Activated naive CD4-positive, alpha-beta T cell treated with anti-CD3 and anti-CD28 coated beads for 36 hours (primary cell): ENCODE measurements around the gene TRPV6. TPM values are rescaled to one million over a fixed set of nuclear protein-coding genes. Genes with fewer than 3 reads are reported as not detected.
A peak's percentile ranks its signal among the peaks of the same experiment; 100 is the strongest.

Source experiments
- CTCF ChIA-PET: fragments of 350-600 bp; sonication (Branson Sonifier 250); formaldehyde crosslinking; loops from one replicate; lab custom pipeline; 2021; ENCODE audit warnings: antibody characterized with exemption; lab: Charles Lee
- DNase-seq: peaks from one replicate; pipeline ENCODE4 v3.0.0-alpha.2; 2020
- H3K27ac Mint-ChIP-seq: one replicate; pipeline ENCODE4 v1.8.0; 2021; ENCODE audit warnings: mild to moderate bottlenecking, mixed read lengths
- H3K27me3 Mint-ChIP-seq: one replicate; pipeline ENCODE4 v1.8.0; 2021; ENCODE audit warnings: low read depth, mixed read lengths
- H3K36me3 Mint-ChIP-seq: one replicate; pipeline ENCODE4 v1.8.0; 2021; ENCODE audit warnings: low read depth, mixed read lengths
- H3K4me1 Mint-ChIP-seq: one replicate; pipeline ENCODE4 v1.8.0; 2021; ENCODE audit warnings: low read depth, mixed read lengths
- H3K4me3 Mint-ChIP-seq: one replicate; pipeline ENCODE4 v1.8.0; 2021; ENCODE audit warnings: mild to moderate bottlenecking, moderate library complexity, mixed read lengths
- H3K9me3 Mint-ChIP-seq: one replicate; pipeline ENCODE4 v1.8.0; 2021; ENCODE audit warnings: mixed read lengths
- intact Hi-C: fragments of 100-400 bp; cut with micrococcal nuclease; formaldehyde crosslinking; loops from one replicate; pipeline ENCODE4 v1.15.1; 2023
- total RNA-seq, 2 experiments: library from RNA; stranded (reverse); gene quantifications; one replicate each; pipeline ENCODE4 v1.2.3, GENCODE V29; 2021

The TRPV6 gene
- total RNA-seq, 2 experiments from 2014 or later = not detected

DNA sequence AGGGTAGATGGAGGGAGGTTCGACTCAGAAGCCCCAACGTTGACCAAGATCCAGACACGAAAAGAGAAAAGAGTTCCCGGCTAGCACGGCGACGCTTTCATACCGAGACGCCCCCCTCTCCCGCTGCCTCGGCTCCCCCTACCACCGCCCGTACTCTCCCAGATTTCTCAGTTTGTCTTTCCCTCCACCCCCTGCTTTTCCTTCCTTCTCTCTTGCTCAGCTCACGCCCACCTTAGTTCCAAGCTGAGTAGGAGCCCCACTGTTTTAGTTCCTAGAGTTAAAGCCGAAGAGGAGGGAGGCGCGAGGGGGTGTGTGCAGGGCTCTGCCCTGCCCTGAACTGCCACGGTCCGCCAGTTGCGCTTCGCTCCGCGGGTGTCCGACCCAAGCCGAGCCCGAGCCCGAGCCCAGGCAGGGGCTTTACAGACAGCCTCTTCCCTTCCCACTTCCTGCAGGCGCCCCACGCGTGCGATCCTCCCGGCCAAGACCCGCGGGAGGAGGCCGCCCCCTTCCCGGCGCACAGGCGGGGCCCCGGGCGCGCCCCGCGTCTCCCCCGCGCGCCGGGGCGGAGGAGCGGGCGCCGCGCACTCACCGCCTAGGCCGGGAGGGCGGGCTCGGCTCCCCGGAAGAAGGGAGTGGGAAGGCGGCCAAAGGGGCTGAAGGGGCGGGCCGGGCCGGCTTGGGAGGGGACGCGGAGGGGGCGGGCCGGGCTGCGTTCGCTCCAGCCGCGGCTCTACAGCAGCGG is 31.0 kb downstream of the TRPV6 start, which contains the start of gene EPHB6:
TSS of gene EPHB6 (plus strand) at position 705 of the 742 bp plus-strand sequence. CDS start 8,152 bp downstream, outside the sequence.
- peak; percentile 67 for DNase-seq
- H3K27me3 Mint-ChIP-seq = no peaks in the 10 kb centered on the region
- intact Hi-C loops = loop anchor here (1.0 to 5.0 kb wide), 11 partner anchors 12 to 877 kb away; partner anchors contain the start of genes CASP2 and LLCFC1
- H3K4me3 Mint-ChIP-seq = peak within 1 kb of the TSS; percentile 91
- CTCF ChIA-PET = interaction anchor here (0.6 to 3.1 kb wide), 13 partner anchors 12 to 550 kb away, joined by 3 to 24 read pairs (median 3); no protein-coding TSS in a partner anchor
- H3K9me3 Mint-ChIP-seq = no peaks in the 10 kb centered on the region
- H3K27ac Mint-ChIP-seq = peak within 1 kb of the TSS; percentile 79
- no peaks in the 10 kb centered on the region for H3K36me3 Mint-ChIP-seq
- peaks cover 34% of the 10 kb centered on the region for H3K4me1 Mint-ChIP-seq

DNA sequence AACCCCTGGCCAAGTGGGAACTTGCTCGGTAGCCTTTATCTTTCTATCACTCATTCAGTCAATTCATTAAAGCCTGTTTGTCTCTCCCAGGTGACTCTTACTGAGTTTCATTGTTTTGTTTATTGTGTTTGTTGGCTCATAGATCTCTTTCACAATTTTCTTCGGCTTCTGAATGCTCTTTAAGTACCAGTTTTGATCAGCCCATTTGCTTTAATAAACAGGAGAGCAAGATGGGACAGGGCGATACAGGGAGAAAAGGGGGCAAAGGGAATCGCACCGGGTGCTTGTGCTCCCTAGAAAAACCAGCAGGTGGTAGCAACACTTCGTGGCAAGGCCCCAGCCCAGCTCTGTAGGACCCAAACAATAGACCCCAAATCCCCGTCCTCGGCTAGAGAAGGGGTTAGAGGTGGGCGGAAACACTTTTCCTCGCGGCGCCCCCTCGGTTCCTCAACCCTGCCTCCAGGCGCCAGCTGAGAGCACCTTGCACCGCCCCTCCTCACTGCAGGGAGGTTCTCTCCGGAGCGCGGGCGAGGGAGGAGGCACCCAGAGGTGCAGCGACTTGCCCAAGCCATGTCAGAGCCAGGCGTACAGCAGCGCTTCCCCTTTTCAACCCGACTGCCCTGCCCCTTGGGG is 31.7 kb downstream of the TRPV6 start:
- Mint-ChIP-seq H3K36me3 (no peaks in the 10 kb centered on the region), H3K27ac (peak overlapping the region; percentile 79), H3K27me3 (no peaks in the 10 kb centered on the region), H3K4me3 (peak overlapping the region; percentile 91), H3K9me3 (no peaks in the 10 kb centered on the region), H3K4me1 (peaks cover 31% of the 10 kb centered on the region)
- intact Hi-C loops = loop anchor here (1.0 to 5.0 kb wide), 11 partner anchors 12 to 877 kb away; partner anchors contain the start of genes CASP2 and LLCFC1
- CTCF ChIA-PET = interaction anchor here (0.6 to 3.1 kb wide), 8 partner anchors 13 to 335 kb away, joined by 3 to 24 read pairs (median 3); no protein-coding TSS in a partner anchor
- DNase-seq = peak; percentile 74

DNA sequence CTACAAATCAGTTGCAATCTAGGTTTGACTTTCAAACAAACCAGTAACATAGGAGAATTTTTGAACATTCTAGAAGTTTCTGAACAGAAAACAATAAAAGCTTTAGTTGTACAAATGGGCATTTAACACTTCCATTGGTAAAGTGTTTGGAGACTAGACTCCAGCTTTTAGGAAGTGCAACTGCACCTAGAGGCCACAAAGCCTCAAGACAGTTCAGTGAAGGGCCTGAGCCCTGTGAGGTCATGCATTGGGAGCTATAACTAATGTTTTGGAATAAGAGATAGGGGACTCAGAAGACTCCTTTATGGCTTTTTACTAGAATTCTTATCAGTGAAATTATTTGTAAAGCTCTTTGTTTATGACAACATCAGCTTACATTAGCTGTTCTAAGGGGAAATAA is 33.6 kb downstream of the TRPV6 start:
- no peak for DNase-seq
- Mint-ChIP-seq H3K9me3 (no peaks in the 10 kb centered on the region), H3K27me3 (no peaks in the 10 kb centered on the region), H3K4me1 (peaks cover 25% of the 10 kb centered on the region), H3K4me3 (no peak overlapping the region), H3K27ac (no peak overlapping the region), H3K36me3 (no peaks in the 10 kb centered on the region)
- intact Hi-C loops = loop anchor here (5.0 kb wide), 3 partner anchors 525 to 875 kb away; no protein-coding TSS in a partner anchor
- CTCF ChIA-PET = interaction anchor here (0.8 to 2.3 kb wide), 11 partner anchors 9 to 364 kb away, joined by 3 to 10 read pairs (median 5); no protein-coding TSS in a partner anchor

DNA sequence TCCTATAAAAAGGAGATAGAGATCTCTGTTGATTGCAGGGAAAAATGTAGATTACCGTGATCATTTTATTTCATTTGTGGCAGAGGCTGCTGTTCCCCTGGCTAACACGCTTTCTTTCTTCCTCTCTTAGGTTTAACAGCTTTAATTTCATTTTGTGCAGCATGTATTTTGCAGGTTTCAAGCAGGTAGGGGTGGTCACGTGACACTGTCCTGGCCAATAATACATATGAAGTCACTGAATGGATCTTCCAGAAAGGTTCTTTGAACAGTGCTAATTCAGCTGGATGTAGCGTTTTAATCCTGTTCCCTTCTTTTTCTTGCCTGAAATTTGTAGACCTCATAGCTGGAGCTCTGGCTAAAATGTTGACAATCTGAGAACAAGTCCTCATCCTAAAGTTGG is 34.3 kb downstream of the TRPV6 start:
- CTCF ChIA-PET = interaction anchor here (0.8 to 2.3 kb wide), 10 partner anchors 9 to 152 kb away, joined by 3 to 10 read pairs (median 6); no protein-coding TSS in a partner anchor
- no peak for DNase-seq

DNA sequence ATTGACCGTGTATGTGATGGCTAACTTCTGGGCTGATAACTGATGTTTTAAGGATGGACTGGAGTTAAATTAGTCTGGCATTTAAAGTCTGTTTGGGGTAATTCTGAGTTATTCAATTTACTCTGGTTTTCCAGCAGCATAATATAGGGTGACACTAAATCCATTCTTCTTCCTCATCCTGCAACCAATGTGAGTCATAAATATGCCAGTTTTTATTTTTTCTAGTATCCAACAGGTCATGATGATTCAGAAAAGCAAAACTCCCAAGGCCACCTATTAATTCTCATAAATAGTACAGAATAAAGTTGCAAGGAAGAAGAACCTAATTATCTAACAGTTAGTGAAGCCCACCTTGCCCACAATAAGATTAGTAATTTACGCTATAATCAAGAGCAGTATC is 38.2 kb downstream of the TRPV6 start:
- DNase-seq = no peak
- Mint-ChIP-seq H3K4me1 (peaks cover 14% of the 10 kb centered on the region), H3K36me3 (no peaks in the 10 kb centered on the region), H3K4me3 (no peak overlapping the region), H3K27me3 (no peaks in the 10 kb centered on the region), H3K27ac (no peak overlapping the region), H3K9me3 (no peaks in the 10 kb centered on the region)
- intact Hi-C loops = no loop called here
- CTCF ChIA-PET = no interaction called here

More for the DNA sequence above, 34.3 kb downstream of the TRPV6 start:
- Mint-ChIP-seq H3K36me3 (no peaks in the 10 kb centered on the region), H3K4me3 (no peak overlapping the region), H3K27ac (no peak overlapping the region), H3K4me1 (peaks cover 20% of the 10 kb centered on the region), H3K9me3 (no peaks in the 10 kb centered on the region), H3K27me3 (no peaks in the 10 kb centered on the region)
- intact Hi-C loops = loop anchor here (5.0 kb wide), 3 partner anchors 526 to 874 kb away; no protein-coding TSS in a partner anchor

DNA sequence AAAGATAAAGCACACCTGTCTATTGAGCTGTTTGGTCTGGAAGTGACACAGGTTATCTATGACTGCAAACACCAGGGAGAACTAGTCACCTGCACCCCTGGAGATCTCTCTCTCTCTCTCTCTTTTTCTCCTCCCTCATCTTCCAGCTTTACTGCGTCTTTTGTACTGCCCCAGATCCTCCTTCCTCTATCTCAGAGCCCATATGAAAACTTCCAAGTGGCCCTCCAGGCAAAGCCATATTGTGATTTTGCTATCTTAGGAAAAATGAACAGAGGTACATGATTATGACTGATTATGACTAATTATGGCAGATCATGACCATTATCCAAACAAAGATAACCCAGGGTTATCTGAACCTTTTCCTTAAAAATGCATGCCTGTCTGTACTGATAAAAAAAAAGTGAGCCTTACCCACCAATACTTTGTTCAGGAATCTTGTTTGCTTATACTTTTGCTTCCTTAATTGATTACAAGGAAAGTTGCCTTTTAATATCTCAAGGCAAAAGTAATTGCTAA is 43.2 kb downstream of the TRPV6 start:
- H3K36me3 Mint-ChIP-seq = no peaks in the 10 kb centered on the region
- intact Hi-C loops = no loop called here
- CTCF ChIA-PET = interaction anchor here (1.2 kb wide), 1 partner anchor 14 kb away, joined by 3 read pairs; no protein-coding TSS in a partner anchor
- H3K27ac Mint-ChIP-seq = no peak overlapping the region
- no peak for DNase-seq
- H3K4me3 Mint-ChIP-seq = no peak overlapping the region
- H3K9me3 Mint-ChIP-seq = no peaks in the 10 kb centered on the region
- no peaks in the 10 kb centered on the region for H3K27me3 Mint-ChIP-seq
- H3K4me1 Mint-ChIP-seq = no peaks in the 10 kb centered on the region

DNA sequence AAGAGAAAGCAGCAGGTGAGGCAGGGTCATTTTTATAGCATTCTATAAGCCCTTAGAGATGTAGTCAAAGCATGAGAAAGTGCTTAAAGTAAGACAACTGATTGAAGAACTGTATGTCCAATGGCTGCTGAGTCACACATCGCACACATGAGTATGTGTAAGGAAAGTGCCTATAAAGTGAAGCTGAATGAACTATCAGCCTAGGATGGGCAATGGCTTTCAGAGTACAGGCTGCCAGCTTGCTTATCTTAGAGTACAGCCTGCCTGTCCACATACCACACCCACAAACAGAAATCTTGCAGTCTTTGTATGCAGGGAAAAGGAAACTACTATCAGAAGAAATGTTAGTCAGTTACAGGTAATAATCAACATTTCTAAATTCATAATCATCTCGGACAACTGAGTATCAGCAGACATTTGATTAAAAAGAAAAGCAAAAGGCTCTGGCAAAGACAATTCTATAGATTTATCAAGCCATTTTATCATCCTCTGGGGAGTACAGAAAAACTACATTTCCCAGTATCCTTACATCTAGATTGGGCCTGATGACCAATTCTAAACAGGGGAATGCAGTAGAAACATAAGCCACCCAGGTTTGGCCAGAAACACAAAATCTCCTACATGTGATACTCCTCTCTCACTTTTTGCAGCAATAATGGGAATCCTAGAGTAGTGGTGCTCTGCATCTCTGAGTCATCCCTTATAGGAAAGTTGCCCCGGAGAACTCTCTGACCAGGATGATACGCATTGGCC is 46.9 kb downstream of the TRPV6 start:
- CTCF ChIA-PET = no interaction called here
- H3K36me3 Mint-ChIP-seq = no peaks in the 10 kb centered on the region
- no peak overlapping the region for H3K4me3 Mint-ChIP-seq
- H3K4me1 Mint-ChIP-seq = peaks cover 22% of the 10 kb centered on the region
- no peaks in the 10 kb centered on the region for H3K9me3 Mint-ChIP-seq
- no peaks in the 10 kb centered on the region for H3K27me3 Mint-ChIP-seq
- no peak overlapping the region for H3K27ac Mint-ChIP-seq
- DNase-seq = no peak
- intact Hi-C loops = no loop called here

DNA sequence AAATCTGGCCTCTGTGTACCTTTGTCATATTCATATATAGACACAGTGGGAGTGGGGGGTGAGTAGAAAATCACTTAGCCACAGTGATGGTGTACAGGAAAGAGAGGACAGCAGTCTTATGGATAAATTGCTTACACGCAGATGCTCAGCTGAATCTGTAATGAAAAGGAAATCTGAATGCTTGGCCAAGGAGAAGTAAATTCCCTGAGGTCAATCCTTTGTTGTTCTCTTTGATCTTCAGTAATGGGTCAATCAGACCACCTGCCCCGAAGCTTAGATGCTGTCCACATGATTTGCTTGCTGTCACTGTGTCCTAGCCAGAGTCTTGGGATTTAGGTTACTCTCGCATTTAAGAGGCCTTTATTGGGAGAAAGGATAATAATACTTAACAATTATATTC is 49.1 kb downstream of the TRPV6 start:
- Mint-ChIP-seq H3K4me3 (no peak overlapping the region), H3K4me1 (peaks cover 29% of the 10 kb centered on the region), H3K27ac (no peak overlapping the region), H3K27me3 (no peaks in the 10 kb centered on the region), H3K9me3 (no peaks in the 10 kb centered on the region), H3K36me3 (no peaks in the 10 kb centered on the region)
- DNase-seq = no peak
- intact Hi-C loops = no loop called here
- CTCF ChIA-PET = interaction anchor here (1.3 to 2.4 kb wide), 8 partner anchors 16 to 301 kb away, joined by 3 to 32 read pairs (median 6); no protein-coding TSS in a partner anchor

DNA sequence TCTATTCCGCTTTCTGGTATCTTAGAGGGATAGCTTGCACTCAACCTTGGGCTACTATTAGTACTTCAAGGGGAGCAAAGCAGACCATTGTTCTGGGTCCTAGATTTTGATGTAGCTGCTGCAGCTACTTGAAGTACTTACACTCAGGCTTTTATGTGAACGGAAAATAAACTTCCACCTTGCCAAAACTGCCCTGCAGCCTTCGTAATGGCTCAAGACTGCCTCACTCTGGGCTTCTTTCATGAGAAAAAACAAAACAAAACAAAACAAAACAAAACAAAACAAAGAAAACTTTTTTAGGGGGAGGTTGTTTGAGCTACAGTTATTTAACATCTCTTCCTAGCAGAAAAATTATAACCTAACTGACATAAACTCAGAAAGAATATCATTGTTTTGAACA is 50.1 kb downstream of the TRPV6 start:
- Mint-ChIP-seq H3K27ac (no peak overlapping the region), H3K9me3 (no peaks in the 10 kb centered on the region)

DNA sequence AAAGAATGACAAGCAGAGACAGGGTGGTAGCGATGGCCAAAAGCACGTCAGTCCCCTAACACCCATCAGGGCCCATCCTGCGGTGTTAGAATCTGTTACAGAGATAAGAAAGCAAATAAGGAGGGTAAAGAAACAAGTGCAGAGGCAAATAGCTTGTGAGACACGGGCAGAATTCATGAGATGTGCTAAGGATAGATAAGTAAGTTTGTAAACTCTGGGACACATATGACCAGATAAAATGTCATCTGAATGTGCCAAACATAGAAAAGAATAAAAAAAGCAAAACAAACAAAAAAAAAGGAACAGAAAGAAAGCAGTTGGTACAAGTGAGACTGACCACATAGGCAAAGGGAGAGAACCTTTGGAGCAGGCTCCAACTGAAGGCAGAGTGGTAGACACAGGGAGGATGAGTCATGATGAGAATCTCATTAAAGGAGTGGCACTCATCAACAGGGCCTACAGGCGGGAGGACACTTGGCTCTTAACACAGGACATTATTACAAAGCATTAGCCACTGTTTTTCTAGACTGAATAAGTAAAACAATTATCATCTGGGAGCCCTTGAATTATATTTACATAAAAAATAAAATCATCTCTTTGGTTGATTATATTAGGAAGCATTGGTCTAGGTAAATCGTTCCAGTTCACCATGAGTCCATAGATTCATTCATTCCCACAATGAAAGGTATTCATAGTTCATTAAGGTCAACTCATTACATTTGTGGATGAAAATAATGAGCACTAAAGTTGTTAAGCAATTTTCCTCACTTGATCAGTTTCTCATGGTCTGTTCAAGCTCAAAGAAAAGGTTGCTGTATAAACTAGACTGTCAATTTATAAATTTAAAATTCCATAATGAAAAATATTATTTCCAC is 52.1 kb downstream of the TRPV6 start:
- CTCF ChIA-PET = no interaction called here
- intact Hi-C loops = no loop called here

More for the DNA sequence above, 50.1 kb downstream of the TRPV6 start:
- DNase-seq = peak; percentile 45
- H3K36me3 Mint-ChIP-seq = no peaks in the 10 kb centered on the region
- CTCF ChIA-PET = interaction anchor here (0.6 to 2.4 kb wide), 21 partner anchors 14 to 416 kb away, joined by 3 to 32 read pairs (median 4); no protein-coding TSS in a partner anchor
- intact Hi-C loops = loop anchor here (1.0 kb wide), 1 partner anchor 24 kb away; no protein-coding TSS in a partner anchor
- H3K4me3 Mint-ChIP-seq = no peak overlapping the region
- no peaks in the 10 kb centered on the region for H3K27me3 Mint-ChIP-seq
- H3K4me1 Mint-ChIP-seq = peaks cover 35% of the 10 kb centered on the region

DNA sequence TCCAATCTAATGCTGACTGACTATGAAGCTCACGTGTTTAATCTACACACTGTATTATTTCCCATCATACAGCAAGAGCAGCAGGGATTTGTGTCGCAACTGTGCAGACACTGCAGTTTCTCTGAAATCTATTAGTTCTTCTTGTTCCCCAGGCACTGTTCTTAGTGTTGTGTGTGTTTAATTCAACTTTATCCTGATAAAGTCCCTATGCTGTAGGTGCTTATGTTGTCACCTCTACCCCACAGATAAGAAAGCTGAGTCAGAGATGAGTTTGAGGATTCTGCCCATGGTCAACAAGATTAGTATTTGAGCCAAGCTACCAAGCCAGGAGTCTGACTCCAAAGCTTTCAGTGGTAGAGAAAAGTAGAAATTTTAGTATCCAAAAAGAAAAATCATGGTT is 53.1 kb downstream of the TRPV6 start:
- Mint-ChIP-seq H3K27me3 (no peaks in the 10 kb centered on the region), H3K9me3 (no peaks in the 10 kb centered on the region), H3K4me1 (peaks cover 41% of the 10 kb centered on the region), H3K4me3 (no peak overlapping the region), H3K36me3 (no peaks in the 10 kb centered on the region), H3K27ac (no peak overlapping the region)
- no peak for DNase-seq
- intact Hi-C loops = no loop called here
- CTCF ChIA-PET = interaction anchor here (0.6 to 1.3 kb wide), 3 partner anchors 9 to 170 kb away, joined by 3 to 4 read pairs (median 4); no protein-coding TSS in a partner anchor

More for the DNA sequence above, 52.1 kb downstream of the TRPV6 start:
- Mint-ChIP-seq H3K36me3 (no peaks in the 10 kb centered on the region), H3K4me3 (no peak overlapping the region), H3K27me3 (no peaks in the 10 kb centered on the region), H3K9me3 (no peaks in the 10 kb centered on the region), H3K27ac (no peak overlapping the region), H3K4me1 (peaks cover 35% of the 10 kb centered on the region)
- DNase-seq = no peak
